ENCODE data around the gene CDH23. TPM values are rescaled to one million over a fixed set of nuclear protein-coding genes. Genes with fewer than 3 reads are reported as not detected.

CDH23 gene
- total and polyA plus RNA-seq, 2 donors from 2014 or later: 1.1 to 6.4 TPM

DNA sequence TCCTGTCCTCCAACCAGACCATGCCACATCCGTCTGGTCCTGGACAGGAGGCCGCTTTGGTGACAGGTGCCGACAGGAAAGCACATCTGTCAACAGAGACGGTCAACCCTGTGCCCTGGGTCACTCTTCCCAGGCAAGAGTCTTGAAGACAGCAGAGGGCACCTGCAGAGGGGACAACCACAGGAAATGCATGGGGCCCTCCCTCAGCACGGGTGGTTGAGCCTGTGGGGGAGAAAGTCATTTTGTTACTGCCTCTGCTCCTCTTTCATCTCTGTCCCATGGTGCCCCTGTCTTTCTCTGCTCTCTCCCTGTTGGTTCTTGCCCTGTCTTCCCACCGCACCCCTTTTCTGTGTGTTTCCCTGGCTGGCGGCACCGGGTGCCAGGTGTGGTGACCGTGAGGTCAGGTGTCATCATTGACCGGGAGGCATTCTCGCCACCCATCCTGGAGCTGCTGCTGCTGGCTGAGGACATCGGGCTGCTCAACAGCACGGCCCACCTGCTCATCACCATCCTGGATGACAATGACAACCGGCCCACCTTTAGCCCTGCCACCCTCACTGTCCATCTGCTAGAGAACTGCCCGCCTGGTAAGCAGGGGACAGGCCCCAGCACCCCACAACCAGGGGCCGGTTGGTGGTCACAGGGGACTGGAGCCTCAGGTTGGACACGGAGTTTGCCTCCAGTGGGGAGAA lies 394.2 kb downstream of the CDH23 start:
- Histone ChIP-seq H3K27me3 (ENCODE audit: control insufficient read depth, insufficient read depth, low read length) (no peaks in the 10 kb centered on the region), H3K4me3 (ENCODE audit: low read length in 3 of 3) (no peak overlapping the region), H3K36me3 (ENCODE audit: control insufficient read depth in 2 of 3, insufficient read depth in 3 of 3, low read length in 3 of 3) (no peaks in the 10 kb centered on the region), H3K4me1 (ENCODE audit: control insufficient read depth in 2 of 3, insufficient read depth in 2 of 3, low read depth in 1 of 3, low read length in 3 of 3) (no peaks in the 10 kb centered on the region), H3K27ac (ENCODE audit: low read depth in 2 of 2, low read length in 2 of 2) (no peak overlapping the region), H3K9me3 (ENCODE audit: control insufficient read depth in 2 of 3, insufficient read depth in 1 of 3, low read length in 3 of 3) (no peaks in the 10 kb centered on the region), H3K9ac (ENCODE audit: low read length in 3 of 3) (no peak overlapping the region)
- FAIRE-seq (no peak), DNase-seq (no peak)
- TF ChIP-seq, protein P1, sequence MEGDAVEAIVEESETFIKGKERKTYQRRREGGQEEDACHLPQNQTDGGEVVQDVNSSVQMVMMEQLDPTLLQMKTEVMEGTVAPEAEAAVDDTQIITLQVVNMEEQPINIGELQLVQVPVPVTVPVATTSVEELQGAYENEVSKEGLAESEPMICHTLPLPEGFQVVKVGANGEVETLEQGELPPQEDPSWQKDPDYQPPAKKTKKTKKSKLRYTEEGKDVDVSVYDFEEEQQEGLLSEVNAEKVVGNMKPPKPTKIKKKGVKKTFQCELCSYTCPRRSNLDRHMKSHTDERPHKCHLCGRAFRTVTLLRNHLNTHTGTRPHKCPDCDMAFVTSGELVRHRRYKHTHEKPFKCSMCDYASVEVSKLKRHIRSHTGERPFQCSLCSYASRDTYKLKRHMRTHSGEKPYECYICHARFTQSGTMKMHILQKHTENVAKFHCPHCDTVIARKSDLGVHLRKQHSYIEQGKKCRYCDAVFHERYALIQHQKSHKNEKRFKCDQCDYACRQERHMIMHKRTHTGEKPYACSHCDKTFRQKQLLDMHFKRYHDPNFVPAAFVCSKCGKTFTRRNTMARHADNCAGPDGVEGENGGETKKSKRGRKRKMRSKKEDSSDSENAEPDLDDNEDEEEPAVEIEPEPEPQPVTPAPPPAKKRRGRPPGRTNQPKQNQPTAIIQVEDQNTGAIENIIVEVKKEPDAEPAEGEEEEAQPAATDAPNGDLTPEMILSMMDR (IDR thresholded peaks at IDR 0.05; ENCODE audit: borderline replicate concordance, extremely low read depth, insufficient read depth): no peak
- intact Hi-C loops (cut with DNase I): no loop called here

DNA sequence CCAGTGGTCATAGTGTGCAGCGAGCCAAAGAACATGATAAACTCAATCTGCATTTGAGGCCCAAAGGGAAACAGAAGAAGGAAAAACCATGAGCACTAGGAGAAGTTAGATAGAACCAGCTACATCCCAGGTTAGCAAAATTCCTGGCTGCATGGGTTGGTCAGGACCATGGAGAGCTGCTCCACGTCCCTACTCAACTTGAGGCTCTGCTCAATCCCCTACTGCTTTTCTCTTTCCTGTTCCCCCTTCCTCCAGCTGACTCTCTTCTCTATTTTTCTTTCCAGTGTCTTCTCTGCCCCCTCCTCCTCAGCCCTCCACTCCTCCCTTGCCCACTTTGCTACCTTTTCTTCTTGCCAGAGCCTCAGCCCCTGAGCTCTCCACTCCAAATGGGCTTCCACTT lies 398.5 kb downstream of the CDH23 start:
- TF ChIP-seq, protein P1 (IDR thresholded peaks at IDR 0.05; ENCODE audit: borderline replicate concordance, extremely low read depth, insufficient read depth): no peak
- Histone ChIP-seq H3K36me3 (ENCODE audit: control insufficient read depth in 2 of 3, insufficient read depth in 3 of 3, low read length in 3 of 3) (no peaks in the 10 kb centered on the region), H3K9me3 (ENCODE audit: control insufficient read depth in 2 of 3, insufficient read depth in 1 of 3, low read length in 3 of 3) (no peaks in the 10 kb centered on the region), H3K9ac (ENCODE audit: low read length in 3 of 3) (no peak overlapping the region), H3K4me3 (ENCODE audit: low read length in 3 of 3) (no peak overlapping the region), H3K27me3 (ENCODE audit: control insufficient read depth, insufficient read depth, low read length) (no peaks in the 10 kb centered on the region), H3K27ac (ENCODE audit: low read depth in 2 of 2, low read length in 2 of 2) (no peak overlapping the region), H3K4me1 (ENCODE audit: control insufficient read depth in 2 of 3, insufficient read depth in 2 of 3, low read depth in 1 of 3, low read length in 3 of 3) (no peaks in the 10 kb centered on the region)
- no peak for FAIRE-seq
- intact Hi-C loops (cut with DNase I): no loop called here
- peak in 3 of 5 donors; percentile 71 to 72 (median 72) for DNase-seq

DNA sequence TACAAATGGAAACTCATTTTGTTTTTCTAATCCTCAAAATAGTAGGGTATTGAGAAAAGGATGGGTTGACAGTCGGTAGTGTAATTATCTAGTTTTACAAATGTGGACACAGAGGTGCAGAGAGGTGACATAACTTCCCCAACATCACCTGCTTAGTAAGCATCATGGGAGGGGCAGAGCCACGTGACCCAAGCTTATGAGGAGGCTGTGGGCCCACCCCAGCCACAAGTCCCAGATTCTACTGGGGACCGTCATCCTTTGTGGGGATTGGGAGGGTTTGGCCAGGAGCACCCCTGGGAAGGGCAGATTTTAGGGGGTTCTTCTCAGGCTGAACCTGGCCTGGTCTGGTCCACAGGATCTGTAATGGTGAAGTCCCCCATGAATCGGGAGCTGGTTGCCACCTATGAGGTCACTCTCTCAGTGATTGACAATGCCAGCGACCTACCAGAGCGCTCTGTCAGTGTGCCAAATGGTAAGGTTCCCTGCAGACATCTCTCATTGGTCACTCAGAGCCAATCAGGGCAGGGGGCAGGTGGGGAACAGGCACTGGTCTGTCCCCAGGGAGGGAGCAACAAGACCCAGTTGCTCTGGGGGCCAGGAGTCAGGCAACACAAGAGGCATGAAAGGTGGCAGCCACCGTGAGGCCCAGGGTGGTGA lies 400.2 kb downstream of the CDH23 start:
- TF ChIP-seq, protein P1 (IDR thresholded peaks at IDR 0.05; ENCODE audit: borderline replicate concordance, extremely low read depth, insufficient read depth): no peak
- intact Hi-C loops (cut with DNase I): no loop called here
- FAIRE-seq: no peak

More for the DNA sequence above, 400.2 kb downstream of the CDH23 start:
- Histone ChIP-seq H3K36me3 (ENCODE audit: control insufficient read depth in 2 of 3, insufficient read depth in 3 of 3, low read length in 3 of 3) (no peaks in the 10 kb centered on the region), H3K9me3 (ENCODE audit: control insufficient read depth in 2 of 3, insufficient read depth in 1 of 3, low read length in 3 of 3) (no peaks in the 10 kb centered on the region), H3K9ac (ENCODE audit: low read length in 3 of 3) (no peak overlapping the region), H3K27me3 (ENCODE audit: control insufficient read depth, insufficient read depth, low read length) (no peaks in the 10 kb centered on the region), H3K27ac (ENCODE audit: low read depth in 2 of 2, low read length in 2 of 2) (no peak overlapping the region), H3K4me3 (ENCODE audit: low read length in 3 of 3) (no peak overlapping the region), H3K4me1 (ENCODE audit: control insufficient read depth in 2 of 3, insufficient read depth in 2 of 3, low read depth in 1 of 3, low read length in 3 of 3) (no peaks in the 10 kb centered on the region)
- DNase-seq: no peak

All from kidney (tissue), 14 donors.